ENCODE results near the gene ABAT.

The ABAT gene

GRCh38 chr16:8645831-8646230 lies 28.6 kb upstream of the ABAT start:
- in situ Hi-C loops (cut with HindIII; ENCODE audit: low pct_ligation_motif_present, low sequenced_read_pairs): no loop called here
- Histone ChIP-seq H3K27me3 (replicated peaks) (no peaks in the 10 kb centered on the region), H3K27ac (no peak overlapping the region), H3K36me3 (replicated peaks) (peaks cover 63% of the 10 kb centered on the region), H3K4me3 (ENCODE audit: low read depth, low read length) (no peak overlapping the region)
- DNase-seq: no peak
- TF ChIP-seq, protein P1, sequence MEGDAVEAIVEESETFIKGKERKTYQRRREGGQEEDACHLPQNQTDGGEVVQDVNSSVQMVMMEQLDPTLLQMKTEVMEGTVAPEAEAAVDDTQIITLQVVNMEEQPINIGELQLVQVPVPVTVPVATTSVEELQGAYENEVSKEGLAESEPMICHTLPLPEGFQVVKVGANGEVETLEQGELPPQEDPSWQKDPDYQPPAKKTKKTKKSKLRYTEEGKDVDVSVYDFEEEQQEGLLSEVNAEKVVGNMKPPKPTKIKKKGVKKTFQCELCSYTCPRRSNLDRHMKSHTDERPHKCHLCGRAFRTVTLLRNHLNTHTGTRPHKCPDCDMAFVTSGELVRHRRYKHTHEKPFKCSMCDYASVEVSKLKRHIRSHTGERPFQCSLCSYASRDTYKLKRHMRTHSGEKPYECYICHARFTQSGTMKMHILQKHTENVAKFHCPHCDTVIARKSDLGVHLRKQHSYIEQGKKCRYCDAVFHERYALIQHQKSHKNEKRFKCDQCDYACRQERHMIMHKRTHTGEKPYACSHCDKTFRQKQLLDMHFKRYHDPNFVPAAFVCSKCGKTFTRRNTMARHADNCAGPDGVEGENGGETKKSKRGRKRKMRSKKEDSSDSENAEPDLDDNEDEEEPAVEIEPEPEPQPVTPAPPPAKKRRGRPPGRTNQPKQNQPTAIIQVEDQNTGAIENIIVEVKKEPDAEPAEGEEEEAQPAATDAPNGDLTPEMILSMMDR (IDR thresholded peaks at IDR 0.05; ENCODE audit: low read depth, low read length, missing control alignments): no peak

DNA sequence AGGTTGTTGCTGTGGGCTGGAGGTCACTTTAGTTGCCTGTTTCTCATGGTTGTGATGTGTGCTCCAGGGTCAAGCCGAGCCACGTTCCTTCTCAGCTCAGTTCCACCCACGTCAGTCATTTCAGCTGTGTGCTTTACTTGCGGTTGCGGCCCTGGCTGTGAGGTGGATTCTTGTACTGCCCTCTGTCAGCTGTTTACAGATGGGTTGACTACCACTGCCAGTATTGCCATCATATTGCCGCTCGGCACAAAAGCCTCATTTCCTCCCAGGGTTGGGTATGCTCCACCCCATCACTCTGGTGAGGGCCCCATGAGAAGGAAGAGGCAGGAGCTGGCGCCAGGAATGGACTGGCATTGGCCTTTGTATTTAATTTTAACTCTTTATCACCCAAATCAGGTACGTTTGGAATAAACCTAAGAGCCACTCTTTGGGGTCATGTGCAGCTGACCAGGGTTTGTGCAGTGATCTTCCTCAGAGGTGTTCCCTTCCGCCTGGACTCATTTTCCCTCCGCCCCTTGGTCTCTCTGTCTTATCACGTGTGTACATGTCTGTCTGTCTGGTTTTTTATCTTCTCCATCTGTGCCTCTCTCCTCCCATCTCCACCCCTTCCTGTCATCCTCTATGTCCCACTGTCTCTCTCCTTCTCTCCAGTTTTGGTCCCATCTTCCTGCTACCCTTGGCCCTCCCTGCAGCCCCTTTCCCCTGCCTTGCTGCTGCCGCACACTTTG lies 27.9 kb upstream of the ABAT start:
- TF ChIP-seq, protein P1 (IDR thresholded peaks at IDR 0.05; ENCODE audit: low read depth, low read length, missing control alignments): no peak
- no peak overlapping the region for H3K27ac ChIP-seq
- peaks cover 57% of the 10 kb centered on the region for H3K36me3 ChIP-seq (replicated peaks)
- in situ Hi-C loops (cut with HindIII; ENCODE audit: low pct_ligation_motif_present, low sequenced_read_pairs): no loop called here
- H3K4me3 ChIP-seq (ENCODE audit: low read depth, low read length): no peak overlapping the region
- no peaks in the 10 kb centered on the region for H3K27me3 ChIP-seq (replicated peaks)
- no peak for DNase-seq

- Histone ChIP-seq H3K4me3 (ENCODE audit: low read depth, low read length) (no peak overlapping the region), H3K27ac (no peak overlapping the region), H3K27me3 (replicated peaks) (no peaks in the 10 kb centered on the region), H3K36me3 (replicated peaks) (peaks cover 44% of the 10 kb centered on the region)
- in situ Hi-C loops (cut with HindIII; ENCODE audit: low pct_ligation_motif_present, low sequenced_read_pairs): no loop called here
- no peak for DNase-seq
- TF ChIP-seq, protein P1 (IDR thresholded peaks at IDR 0.05; ENCODE audit: low read depth, low read length, missing control alignments): no peak
Observed at GRCh38 chr16:8647721-8648318, 26.6 kb upstream of the ABAT start.

GRCh38 chr16:8648877-8649276 lies 25.5 kb upstream of the ABAT start:
- Histone ChIP-seq H3K36me3 (replicated peaks) (peaks cover 33% of the 10 kb centered on the region), H3K4me3 (ENCODE audit: low read depth, low read length) (no peak overlapping the region), H3K27me3 (replicated peaks) (no peaks in the 10 kb centered on the region), H3K27ac (no peak overlapping the region)
- in situ Hi-C loops (cut with HindIII; ENCODE audit: low pct_ligation_motif_present, low sequenced_read_pairs): no loop called here
- TF ChIP-seq, protein P1 (IDR thresholded peaks at IDR 0.05; ENCODE audit: low read depth, low read length, missing control alignments): no peak
- no peak for DNase-seq

DNA sequence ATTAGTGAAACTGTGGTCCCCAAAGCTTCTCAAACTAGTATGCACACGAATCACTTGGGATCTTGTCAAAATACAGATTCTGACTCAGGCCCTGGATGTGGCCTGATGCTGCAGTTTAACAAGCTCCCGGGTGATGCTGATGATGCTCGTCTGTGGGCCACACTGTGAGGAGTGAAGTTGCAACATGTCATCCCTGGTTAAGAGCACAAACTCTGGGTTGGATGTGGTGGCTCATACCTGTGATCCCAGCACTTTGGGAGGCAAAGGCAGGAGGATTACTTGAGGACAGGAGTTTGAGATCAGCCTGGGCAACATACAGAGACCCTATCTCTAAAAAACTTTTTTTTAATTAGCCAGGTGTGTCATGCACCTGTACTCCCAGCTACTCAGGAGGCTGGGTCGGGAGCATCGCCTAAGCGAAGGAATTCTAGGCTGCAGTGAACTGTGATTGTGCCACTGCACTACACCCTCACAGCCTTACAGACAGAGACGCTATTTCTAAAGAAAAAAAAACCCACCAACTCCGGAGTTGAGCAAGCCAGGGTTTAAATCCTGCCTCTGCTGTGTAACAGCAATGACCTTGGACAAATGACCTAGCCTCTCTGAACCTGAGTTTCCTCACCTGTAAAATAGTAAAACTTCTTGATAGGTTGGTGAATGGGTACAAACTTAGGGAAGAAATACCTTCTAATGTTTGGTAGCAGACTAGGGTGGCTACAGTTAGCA lies 24.4 kb upstream of the ABAT start:
- Histone ChIP-seq H3K27ac (no peak overlapping the region), H3K27me3 (replicated peaks) (no peaks in the 10 kb centered on the region), H3K36me3 (replicated peaks) (peaks cover 24% of the 10 kb centered on the region), H3K4me3 (ENCODE audit: low read depth, low read length) (no peak overlapping the region)
- TF ChIP-seq, protein P1 (IDR thresholded peaks at IDR 0.05; ENCODE audit: low read depth, low read length, missing control alignments): no peak
- no peak for DNase-seq
- in situ Hi-C loops (cut with HindIII; ENCODE audit: low pct_ligation_motif_present, low sequenced_read_pairs): no loop called here
